ENCODE results near the gene MICALL1.

The MICALL1 gene

DNA sequence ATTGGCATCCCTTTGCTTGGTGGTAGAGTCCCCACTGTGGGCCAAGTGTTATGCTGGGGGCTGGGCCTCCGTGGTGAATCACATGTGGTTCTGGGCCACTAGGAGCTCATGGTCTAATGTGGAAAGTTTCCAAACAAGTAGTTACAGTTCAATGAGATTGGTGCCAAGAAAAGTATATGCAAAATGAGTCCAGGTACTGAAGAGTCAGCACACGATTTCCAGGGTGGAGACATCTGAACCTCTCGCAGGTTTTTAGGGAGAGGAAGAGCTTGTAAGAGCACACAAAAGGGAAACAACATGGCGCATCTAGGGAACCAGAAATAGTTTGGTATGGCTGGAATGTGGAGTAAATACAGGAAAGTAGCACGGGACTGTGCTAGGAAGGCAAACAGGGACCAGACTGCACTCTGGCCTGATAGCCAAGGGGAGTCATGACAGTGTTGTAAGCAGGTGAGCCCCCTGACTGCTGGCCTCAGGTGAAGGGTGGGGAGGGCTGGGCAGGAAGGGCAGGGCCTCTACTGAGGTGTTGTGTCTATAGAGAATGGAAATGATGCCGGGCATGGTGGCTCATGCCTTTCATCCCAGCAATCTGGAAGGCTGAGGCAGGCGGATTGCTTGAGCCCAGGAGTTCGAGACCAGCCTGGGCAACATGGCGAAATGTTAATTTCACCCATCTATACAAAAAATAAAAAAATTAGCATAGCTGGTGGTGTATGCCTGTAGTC, 60.0 kb downstream of the MICALL1 start:
- FAIRE-seq (no peak), DNase-seq (ENCODE audit: insufficient read length, low spot score) (no peak)
- no peak for TF ChIP-seq POLR2A (IDR thresholded peaks at IDR 0.05; ENCODE audit: low read depth, low read length)
- no peak for TF ChIP-seq PAX5 (IDR thresholded peaks at IDR 0.05; ENCODE audit: insufficient read depth, low read length, severe bottlenecking)
- TF ChIP-seq TAF1 (IDR thresholded peaks at IDR 0.05; ENCODE audit: low read depth, low read length) = no peak
- no peak for TF ChIP-seq POLR2AphosphoS5 (IDR thresholded peaks at IDR 0.05; ENCODE audit: low read depth, low read length)
- TF ChIP-seq SPI1 (IDR thresholded peaks at IDR 0.05; ENCODE audit: low read depth, low read length) = no peak
- no peak for TF ChIP-seq POU2F2 (IDR thresholded peaks at IDR 0.05; ENCODE audit: low read depth, low read length)

DNA sequence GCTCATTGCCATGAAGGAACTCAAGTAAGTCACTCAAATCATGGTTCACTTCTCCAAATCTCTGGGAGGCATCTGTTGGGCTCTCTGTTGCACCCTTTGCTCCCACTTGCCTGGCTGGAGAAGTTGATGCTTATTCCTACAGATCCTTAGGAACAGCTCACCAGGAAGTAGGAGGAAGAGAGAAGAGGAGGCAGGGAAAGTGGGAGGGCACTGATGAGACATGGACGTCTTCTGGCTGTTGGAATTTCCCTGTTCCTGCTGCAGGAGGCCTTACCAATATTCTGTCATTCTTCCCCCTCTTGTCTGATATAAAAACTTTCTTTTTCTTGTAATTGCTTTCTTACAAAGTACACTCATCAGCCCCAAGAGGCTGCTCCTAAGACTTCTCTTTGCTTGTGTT, 61.0 kb downstream of the MICALL1 start:
- no peak for TF ChIP-seq SPI1 (IDR thresholded peaks at IDR 0.05; ENCODE audit: low read depth, low read length)
- TF ChIP-seq POU2F2 (IDR thresholded peaks at IDR 0.05; ENCODE audit: low read depth, low read length) = no peak
- TF ChIP-seq TAF1 (IDR thresholded peaks at IDR 0.05; ENCODE audit: low read depth, low read length) = no peak
- TF ChIP-seq PAX5 (IDR thresholded peaks at IDR 0.05; ENCODE audit: insufficient read depth, low read length, severe bottlenecking) = no peak
- TF ChIP-seq POLR2AphosphoS5 (IDR thresholded peaks at IDR 0.05; ENCODE audit: low read depth, low read length) = no peak
- no peak for TF ChIP-seq POLR2A (IDR thresholded peaks at IDR 0.05; ENCODE audit: low read depth, low read length)
- DNase-seq (ENCODE audit: insufficient read length, low spot score) (no peak), FAIRE-seq (no peak)

DNA sequence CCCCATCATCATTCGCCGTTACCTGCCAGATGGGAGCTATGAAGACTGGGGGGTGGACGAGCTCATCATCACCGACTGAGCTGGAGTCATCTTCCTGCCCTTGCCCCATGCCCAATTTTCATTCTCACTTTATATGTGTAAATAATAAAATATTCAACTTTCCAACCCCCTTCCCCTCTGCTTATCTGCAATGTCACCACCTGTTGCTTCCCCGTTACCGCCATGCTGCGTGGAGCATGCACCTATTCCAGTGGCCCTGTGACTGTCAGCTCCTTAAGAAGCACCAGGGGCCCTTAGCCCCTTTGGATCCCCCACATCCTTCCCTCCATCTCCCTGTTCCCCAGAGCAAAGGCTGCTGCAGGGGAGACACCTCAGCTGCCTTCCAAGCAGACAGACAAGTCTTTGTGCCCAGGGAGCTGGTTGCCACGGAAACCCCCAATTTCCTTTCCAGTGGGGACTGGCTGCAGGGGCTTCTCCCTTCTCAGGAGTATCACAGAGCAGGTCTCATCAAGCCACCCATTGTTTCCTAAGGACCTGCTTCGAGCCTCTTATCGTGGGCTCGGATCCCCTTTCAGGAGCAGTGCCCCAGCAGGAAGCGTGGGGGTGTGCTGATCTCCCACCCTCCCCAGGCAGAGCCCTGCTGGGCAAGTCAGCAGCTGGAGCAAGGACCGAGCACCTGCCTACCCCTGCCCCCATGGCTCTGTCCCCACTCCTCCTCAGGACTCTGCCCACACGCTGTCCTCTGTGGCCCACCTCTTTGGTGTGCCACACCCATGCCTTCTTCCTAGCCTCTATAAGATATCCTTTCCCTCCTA, 61.7 kb downstream of the MICALL1 start:
- no peak for TF ChIP-seq POLR2AphosphoS5 (IDR thresholded peaks at IDR 0.05; ENCODE audit: low read depth, low read length)
- no peak for TF ChIP-seq TAF1 (IDR thresholded peaks at IDR 0.05; ENCODE audit: low read depth, low read length)
- TF ChIP-seq POLR2A (IDR thresholded peaks at IDR 0.05; ENCODE audit: low read depth, low read length) = no peak
- TF ChIP-seq PAX5 (IDR thresholded peaks at IDR 0.05; ENCODE audit: insufficient read depth, low read length, severe bottlenecking) = no peak
- no peak for TF ChIP-seq POU2F2 (IDR thresholded peaks at IDR 0.05; ENCODE audit: low read depth, low read length)
- no peak for TF ChIP-seq SPI1 (IDR thresholded peaks at IDR 0.05; ENCODE audit: low read depth, low read length)
- FAIRE-seq = no peak
- DNase-seq (ENCODE audit: insufficient read length, low spot score) = no peak

DNA sequence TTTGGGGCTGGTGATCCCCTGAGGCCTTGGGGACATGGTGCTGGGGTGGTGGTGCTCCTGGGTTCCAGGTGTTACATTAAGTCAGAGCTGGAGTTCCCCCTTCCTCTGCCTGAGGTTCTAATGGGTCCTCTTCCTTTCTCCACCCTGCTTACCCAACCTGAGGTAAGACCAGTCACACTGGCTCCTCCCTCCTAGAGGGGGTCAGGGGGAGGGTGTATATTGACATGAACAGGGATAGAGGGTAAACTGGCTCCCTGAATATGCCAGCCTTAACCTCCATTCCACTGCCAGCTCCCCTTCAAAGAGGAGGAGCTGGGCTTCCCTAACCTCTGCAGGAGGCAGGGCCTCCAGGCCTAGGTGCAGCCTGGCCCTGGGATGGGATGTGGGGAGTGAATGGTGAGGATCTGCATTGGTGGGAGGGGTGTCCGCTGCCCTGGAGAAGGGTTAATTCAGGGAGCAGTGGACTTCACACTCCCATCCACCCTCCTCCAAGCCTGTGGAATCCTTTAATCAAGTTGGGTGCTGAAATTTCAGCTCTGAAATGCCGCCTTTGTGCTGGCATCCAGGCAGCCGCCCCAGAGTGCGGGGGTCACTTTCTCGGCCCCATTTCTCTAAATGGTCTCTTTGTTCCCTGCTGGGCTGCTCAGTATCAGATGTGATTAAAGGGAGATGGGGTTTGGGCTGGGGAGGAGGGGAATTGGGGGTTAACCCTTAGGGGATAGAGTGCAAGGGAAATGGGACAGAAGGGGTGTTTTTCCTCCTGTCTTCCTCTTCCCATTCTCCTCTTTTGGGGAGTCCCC, 62.6 kb downstream of the MICALL1 start:
- no peak for DNase-seq (ENCODE audit: insufficient read length, low spot score)
- TF ChIP-seq PAX5 (IDR thresholded peaks at IDR 0.05; ENCODE audit: insufficient read depth, low read length, severe bottlenecking) (no peak), POLR2A (IDR thresholded peaks at IDR 0.05; ENCODE audit: low read depth, low read length) (no peak), SPI1 (IDR thresholded peaks at IDR 0.05; ENCODE audit: low read depth, low read length) (no peak), TAF1 (IDR thresholded peaks at IDR 0.05; ENCODE audit: low read depth, low read length) (no peak), POU2F2 (IDR thresholded peaks at IDR 0.05; ENCODE audit: low read depth, low read length) (no peak), POLR2AphosphoS5 (IDR thresholded peaks at IDR 0.05; ENCODE audit: low read depth, low read length) (no peak)
- no peak for FAIRE-seq

DNA sequence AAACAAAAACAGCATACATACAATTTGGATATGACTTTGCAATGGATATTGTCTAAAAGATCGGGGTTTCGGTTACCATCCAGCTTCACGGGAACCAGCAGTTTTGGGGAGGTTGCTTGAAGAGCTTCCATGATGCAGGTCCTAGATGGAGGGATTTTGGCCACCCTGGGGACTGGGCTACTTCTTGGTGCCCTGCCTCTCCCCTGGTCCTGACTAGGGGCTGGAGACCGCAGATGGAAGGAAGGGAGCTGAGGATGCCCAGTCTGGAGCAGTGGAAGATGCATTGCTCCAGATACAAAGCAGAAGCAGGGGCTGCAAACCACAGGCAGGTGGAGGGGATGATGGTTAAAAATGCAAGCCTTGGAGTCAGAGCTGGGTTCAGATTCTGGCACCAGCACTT, 64.8 kb downstream of the MICALL1 start:
- TF ChIP-seq SPI1 (IDR thresholded peaks at IDR 0.05; ENCODE audit: low read depth, low read length) = no peak
- no peak for TF ChIP-seq POU2F2 (IDR thresholded peaks at IDR 0.05; ENCODE audit: low read depth, low read length)
- no peak for TF ChIP-seq POLR2A (IDR thresholded peaks at IDR 0.05; ENCODE audit: low read depth, low read length)
- no peak for TF ChIP-seq POLR2AphosphoS5 (IDR thresholded peaks at IDR 0.05; ENCODE audit: low read depth, low read length)
- no peak for TF ChIP-seq PAX5 (IDR thresholded peaks at IDR 0.05; ENCODE audit: insufficient read depth, low read length, severe bottlenecking)
- TF ChIP-seq TAF1 (IDR thresholded peaks at IDR 0.05; ENCODE audit: low read depth, low read length) = no peak
- no peak for DNase-seq (ENCODE audit: insufficient read length, low spot score)
- no peak for FAIRE-seq

DNA sequence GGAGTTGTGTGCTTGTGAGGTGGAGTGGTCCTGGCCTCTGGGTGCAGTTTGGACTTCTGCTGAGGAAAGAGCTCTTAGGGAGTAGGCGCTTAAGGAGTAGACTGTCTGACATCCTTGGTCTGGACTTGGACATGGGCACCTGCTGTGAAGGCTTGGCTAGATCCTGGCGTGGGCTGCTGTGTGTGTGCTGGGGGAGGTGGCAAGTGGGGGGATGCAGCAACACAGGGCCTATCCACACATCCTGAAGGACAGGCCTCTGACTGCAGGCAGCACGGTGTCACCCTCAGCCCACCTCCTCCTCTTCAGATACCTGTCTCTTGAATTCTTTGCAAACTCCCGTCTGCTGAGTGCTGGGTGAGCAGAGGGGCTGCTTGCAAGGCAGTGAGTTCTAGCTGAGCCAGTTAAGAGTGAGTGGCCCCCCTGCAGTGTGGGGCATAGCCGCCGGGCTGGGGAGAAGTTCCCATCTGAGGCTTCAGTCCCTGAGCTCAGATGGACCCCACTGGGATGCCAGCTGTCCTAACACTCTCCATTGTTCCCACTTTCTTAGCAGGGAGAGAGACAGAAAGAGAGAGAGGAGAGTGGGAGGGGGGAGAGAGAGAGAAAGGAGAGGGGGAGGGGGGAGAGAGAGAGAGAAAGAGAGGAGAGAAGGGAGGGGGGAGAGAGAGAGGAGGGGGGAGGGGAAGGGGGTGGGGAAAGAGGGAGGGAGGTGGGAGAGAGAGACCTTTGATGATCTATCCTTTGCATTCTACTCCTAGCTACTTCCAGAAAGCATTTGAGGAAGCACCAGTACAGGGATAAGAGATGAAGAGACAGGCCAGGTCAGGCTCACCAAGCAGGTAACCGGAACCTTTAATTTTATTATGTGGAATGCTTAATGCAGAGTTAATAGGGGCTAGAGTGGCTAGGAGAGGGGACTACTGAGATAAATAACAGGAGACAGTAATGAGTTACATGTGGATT, 65.7 kb downstream of the MICALL1 start:
- TF ChIP-seq POLR2A (IDR thresholded peaks at IDR 0.05; ENCODE audit: low read depth, low read length) (no peak), POU2F2 (IDR thresholded peaks at IDR 0.05; ENCODE audit: low read depth, low read length) (no peak), TAF1 (IDR thresholded peaks at IDR 0.05; ENCODE audit: low read depth, low read length) (no peak), POLR2AphosphoS5 (IDR thresholded peaks at IDR 0.05; ENCODE audit: low read depth, low read length) (no peak), SPI1 (IDR thresholded peaks at IDR 0.05; ENCODE audit: low read depth, low read length) (no peak), PAX5 (IDR thresholded peaks at IDR 0.05; ENCODE audit: insufficient read depth, low read length, severe bottlenecking) (no peak)
- FAIRE-seq (no peak), DNase-seq (ENCODE audit: insufficient read length, low spot score) (no peak)

DNA sequence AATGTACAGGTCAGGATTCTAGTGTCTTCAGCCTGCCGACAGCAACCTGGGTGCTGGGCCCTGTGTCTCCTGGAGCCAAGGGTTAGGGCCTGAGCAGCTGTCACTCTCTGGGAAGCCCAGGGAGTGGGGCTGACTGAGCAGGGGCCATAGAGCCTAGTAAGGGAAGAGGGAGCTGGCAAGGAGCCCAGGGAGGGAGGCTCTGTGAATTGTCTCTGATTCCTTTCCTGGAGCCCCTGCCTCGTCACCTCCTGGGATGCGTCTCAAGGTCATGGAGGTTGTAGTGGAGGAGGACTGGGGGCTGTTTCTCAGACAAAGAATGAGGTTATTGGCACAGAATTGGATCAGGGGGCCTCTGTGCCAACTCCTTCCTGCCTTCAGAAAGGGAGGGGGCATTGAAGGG, 66.4 kb downstream of the MICALL1 start:
- no peak for FAIRE-seq
- DNase-seq (ENCODE audit: insufficient read length, low spot score) = no peak
- TF ChIP-seq TAF1 (IDR thresholded peaks at IDR 0.05; ENCODE audit: low read depth, low read length) = no peak
- TF ChIP-seq POLR2AphosphoS5 (IDR thresholded peaks at IDR 0.05; ENCODE audit: low read depth, low read length) = no peak
